Sigmoid colon (tissue), 7 donors: ENCODE measurements around the gene ITM2C. TPM values are rescaled to one million over a fixed set of nuclear protein-coding genes. Genes with fewer than 3 reads are reported as not detected.

ENCODE experiments used
- DNase-seq: peaks from one replicate; pipeline ENCODE4 v3.0.0-alpha.2; 2019
- H3K27ac ChIP-seq, 4 donors: fragments of 200-600 bp; sonication (generic); one replicate each; pipeline ENCODE4 v1.5.1; 2016 to 2019; ENCODE audit warnings: mild to moderate bottlenecking in 1 of 4
- H3K27me3 ChIP-seq, 3 donors: fragments of 200-600 bp; sonication (generic); one replicate each; pipeline ENCODE4 v1.5.1; 2019; ENCODE audit warnings: mild to moderate bottlenecking in 1 of 3
- H3K36me3 ChIP-seq, 4 donors: fragments of 200-600 bp; sonication (generic); one replicate each; pipeline ENCODE4 v1.5.1; 2016 to 2019
- H3K4me1 ChIP-seq, 4 donors: fragments of 200-600 bp; sonication (generic); one replicate each; pipeline ENCODE4 v1.5.1; 2017 to 2019
- H3K4me3 ChIP-seq, 4 donors: fragments of 200-600 bp; sonication (generic); one replicate each; pipeline ENCODE4 v1.5.1; 2017 to 2019; ENCODE audit warnings: mild to moderate bottlenecking in 2 of 4, moderate library complexity in 1 of 4
- H3K9me3 ChIP-seq, 4 donors: fragments of 200-600 bp in 3 of 4; sonication (generic) in 3 of 4; one replicate each; pipeline versions ENCODE4 v1.5.1 to v1.6.1; 2013 to 2019
- CTCF ChIP-seq, 4 experiments: fragments of 450-650 bp in 3 of 4; fragments of 200-600 bp in 1 of 4; IDR thresholded peaks; one replicate each; pipeline ENCODE4 v1.5.1; 2016 to 2019; ENCODE audit warnings: antibody characterized with exemption in 4 of 4, mild to moderate bottlenecking in 3 of 4, moderate library complexity in 2 of 4
- EP300 ChIP-seq, 4 donors: sonication (generic); formaldehyde crosslinking; IDR thresholded peaks; one replicate each; pipeline ENCODE4 v1.6.1; 2017; ENCODE audit warnings: antibody characterized with exemption in 4 of 4
- POLR2A ChIP-seq, 2 donors: fragments of 450-650 bp; IDR thresholded peaks; one replicate each; pipeline ENCODE4 v1.6.1; 2016; ENCODE audit warnings: antibody characterized with exemption in 2 of 2, mild to moderate bottlenecking in 2 of 2, moderate library complexity in 2 of 2
- POLR2AphosphoS5 ChIP-seq, 4 donors: sonication (generic); formaldehyde crosslinking; IDR thresholded peaks; one replicate each; pipeline ENCODE4 v1.6.1; 2017; ENCODE audit warnings: antibody characterized with exemption in 4 of 4
- WGBS, 2 donors: extraction: QIAGEN DNeasy Blood & Tissue Kit; methylation state at CpG; one replicate each; pipeline ENCODE4 v1.1.7; 2013; 5-methylcytosine and 5-hydroxymethylcytosine counted together
- intact Hi-C: fragments of 100-400 bp; cut with DNase I; formaldehyde crosslinking; loops from one replicate; pipeline ENCODE4 v1.15.1; 2023
- polyA plus RNA-seq, 3 donors: library from polyadenylated mRNA; stranded (reverse); fragments of 200-250 nt; gene quantifications; one replicate each; pipeline ENCODE4 v1.2.3, GENCODE V29; 2013
- total RNA-seq, 4 donors: library from RNA; depleted of rRNA; stranded (reverse); fragments of >200 nt; gene quantifications; one replicate each; pipeline ENCODE4 v1.1.0, GENCODE V29; 2016
- donor health status: healthy with polysubstance abuse.
- donor health status: Bipolar disorder and iron deficiency.
- donor health status: healthy.

Gene ITM2C
- total and polyA plus RNA-seq, 7 donors: 107 to 1,275 (median 206) TPM

GRCh38 chr2:230873661-230874401, 9.1 kb downstream of the ITM2C start:
- TF ChIP-seq EP300 (IDR thresholded peaks at IDR 0.05) (no peak), POLR2A (IDR thresholded peaks at IDR 0.05) (no peak), POLR2AphosphoS5 (IDR thresholded peaks at IDR 0.05) (no peak), CTCF (IDR thresholded peaks at IDR 0.05) (no peak)
- Histone ChIP-seq H3K27ac (peak overlapping the region in 3 of 4 donors; percentile 71 to 88 (median 85)), H3K4me1 (peaks cover 0 to 58% (median 50%) of the 10 kb centered on the region in 4 donors), H3K27me3 (no peaks in the 10 kb centered on the region), H3K4me3 (no peak overlapping the region), H3K9me3 (no peaks in the 10 kb centered on the region), H3K36me3 (peaks cover 26 to 41% (median 33%) of the 10 kb centered on the region in 4 donors)
- 44 to 59% methylated on average over 13 of the region's 13 CpGs for WGBS, 2 donors
- DNase-seq: no peak
- intact Hi-C loops: no loop called here

GRCh38 chr2:230874456-230874855, 9.7 kb downstream of the ITM2C start:
- TF ChIP-seq EP300 (IDR thresholded peaks at IDR 0.05) (no peak), POLR2AphosphoS5 (IDR thresholded peaks at IDR 0.05) (no peak), CTCF (IDR thresholded peaks at IDR 0.05) (no peak), POLR2A (IDR thresholded peaks at IDR 0.05) (no peak)
- H3K4me1 ChIP-seq: peaks cover 0 to 52% (median 43%) of the 10 kb centered on the region in 4 donors
- DNase-seq: peak; percentile 53
- intact Hi-C loops: no loop called here
- 76 to 85% methylated on average over 11 of the region's 11 CpGs for WGBS, 2 donors
- H3K27ac ChIP-seq: no peak overlapping the region
- H3K4me3 ChIP-seq: no peak overlapping the region
- peaks cover 26 to 48% (median 36%) of the 10 kb centered on the region in 4 donors for H3K36me3 ChIP-seq
- no peaks in the 10 kb centered on the region for H3K27me3 ChIP-seq
- H3K9me3 ChIP-seq: no peaks in the 10 kb centered on the region

DNA sequence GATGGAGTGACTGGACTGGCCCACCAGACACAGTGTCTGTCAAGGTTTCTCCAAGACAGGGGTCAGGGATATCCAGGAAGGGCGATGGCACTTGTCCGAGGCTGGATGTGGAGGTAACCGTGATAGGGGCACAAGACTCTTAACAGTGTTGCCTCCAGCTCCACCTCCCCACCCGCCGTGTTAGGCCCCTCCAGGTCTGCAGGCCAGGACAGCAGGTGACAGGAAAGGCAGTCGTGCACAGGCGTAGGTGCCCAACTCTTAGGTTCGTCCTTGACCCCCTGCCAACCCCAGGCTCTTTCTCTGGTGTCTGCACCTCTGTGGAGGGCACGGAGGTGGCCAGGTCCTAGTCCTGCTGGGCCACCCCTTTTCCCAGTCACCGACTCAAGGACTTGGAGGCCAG, 10.1 kb downstream of the ITM2C start:
- WGBS, 2 donors: 89 to 96% methylated on average over 10 of the region's 10 CpGs
- Histone ChIP-seq H3K9me3 (no peaks in the 10 kb centered on the region), H3K4me3 (no peak overlapping the region), H3K36me3 (peaks cover 26 to 48% (median 37%) of the 10 kb centered on the region in 4 donors), H3K27me3 (no peaks in the 10 kb centered on the region), H3K27ac (no peak overlapping the region), H3K4me1 (peaks cover 0 to 48% (median 39%) of the 10 kb centered on the region in 4 donors)
- intact Hi-C loops: no loop called here
- DNase-seq: no peak
- no peak for TF ChIP-seq POLR2A (IDR thresholded peaks at IDR 0.05)
- no peak for TF ChIP-seq POLR2AphosphoS5 (IDR thresholded peaks at IDR 0.05)
- no peak for TF ChIP-seq EP300 (IDR thresholded peaks at IDR 0.05)
- TF ChIP-seq CTCF (IDR thresholded peaks at IDR 0.05): no peak

DNA sequence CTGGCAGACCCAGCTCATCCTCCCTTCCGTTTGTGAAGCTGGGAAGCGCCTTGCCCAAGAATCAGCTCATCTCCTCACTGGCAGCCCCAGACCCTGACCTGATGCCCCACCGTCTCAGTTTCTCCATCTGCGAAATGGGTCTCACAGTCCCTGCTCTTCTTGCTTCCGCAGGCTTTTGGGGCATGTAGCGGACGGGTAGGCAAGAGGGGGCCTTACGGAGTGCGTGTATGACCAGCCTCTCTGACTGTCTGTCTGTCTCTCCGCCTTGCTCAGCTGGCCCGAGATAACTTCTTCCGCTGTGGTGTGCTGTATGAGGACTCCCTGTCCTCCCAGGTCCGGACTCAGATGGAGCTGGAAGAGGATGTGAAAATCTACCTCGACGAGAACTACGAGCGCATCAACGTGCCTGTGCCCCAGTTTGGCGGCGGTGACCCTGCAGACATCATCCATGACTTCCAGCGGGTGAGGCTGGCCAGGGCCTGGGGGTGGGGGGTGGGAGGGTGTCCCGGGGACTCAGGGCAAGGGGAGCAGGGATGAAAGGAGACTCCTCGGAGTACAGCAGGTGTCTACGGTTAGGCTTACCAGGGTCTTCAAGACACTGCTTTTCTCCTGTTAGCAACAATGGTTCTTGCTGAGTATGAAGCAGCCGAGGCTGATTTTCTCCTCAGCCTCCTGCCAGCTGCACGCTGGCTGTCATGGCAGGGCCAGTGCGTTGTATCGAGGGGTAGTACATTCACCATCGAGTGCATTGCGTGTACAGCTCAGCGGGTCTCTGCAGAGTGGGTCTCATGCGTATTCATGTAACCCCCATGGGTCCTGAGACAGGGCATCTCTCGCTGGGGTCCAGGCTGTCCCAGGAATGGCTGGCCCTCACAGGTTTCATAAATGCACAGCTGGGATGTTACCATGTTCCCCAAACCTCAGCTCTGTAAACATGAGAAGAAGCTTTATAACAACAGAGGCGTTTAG, 10.9 kb downstream of the ITM2C start:
- TF ChIP-seq POLR2A (IDR thresholded peaks at IDR 0.05) (no peak), POLR2AphosphoS5 (IDR thresholded peaks at IDR 0.05) (no peak), CTCF (IDR thresholded peaks at IDR 0.05) (no peak), EP300 (IDR thresholded peaks at IDR 0.05) (no peak)
- H3K27me3 ChIP-seq: no peaks in the 10 kb centered on the region
- no peak for DNase-seq
- intact Hi-C loops: no loop called here
- H3K36me3 ChIP-seq: peaks cover 26 to 48% (median 37%) of the 10 kb centered on the region in 4 donors
- no peak overlapping the region for H3K4me3 ChIP-seq
- H3K9me3 ChIP-seq: no peaks in the 10 kb centered on the region
- peaks cover 0 to 40% (median 32%) of the 10 kb centered on the region in 4 donors for H3K4me1 ChIP-seq
- whole genome bisulfite sequencing, 2 donors: 89 to 94% methylated on average over 34 of the region's 34 CpGs
- no peak overlapping the region for H3K27ac ChIP-seq
